ENCODE measurements around the gene WDR5B. TPM values are rescaled to one million over a fixed set of nuclear protein-coding genes. Genes with fewer than 3 reads are reported as not detected.

Gene WDR5B
- total RNA-seq, result 1 to 10 TPM; 1.4 to 3.0 (median 2.1) TPM

DNA sequence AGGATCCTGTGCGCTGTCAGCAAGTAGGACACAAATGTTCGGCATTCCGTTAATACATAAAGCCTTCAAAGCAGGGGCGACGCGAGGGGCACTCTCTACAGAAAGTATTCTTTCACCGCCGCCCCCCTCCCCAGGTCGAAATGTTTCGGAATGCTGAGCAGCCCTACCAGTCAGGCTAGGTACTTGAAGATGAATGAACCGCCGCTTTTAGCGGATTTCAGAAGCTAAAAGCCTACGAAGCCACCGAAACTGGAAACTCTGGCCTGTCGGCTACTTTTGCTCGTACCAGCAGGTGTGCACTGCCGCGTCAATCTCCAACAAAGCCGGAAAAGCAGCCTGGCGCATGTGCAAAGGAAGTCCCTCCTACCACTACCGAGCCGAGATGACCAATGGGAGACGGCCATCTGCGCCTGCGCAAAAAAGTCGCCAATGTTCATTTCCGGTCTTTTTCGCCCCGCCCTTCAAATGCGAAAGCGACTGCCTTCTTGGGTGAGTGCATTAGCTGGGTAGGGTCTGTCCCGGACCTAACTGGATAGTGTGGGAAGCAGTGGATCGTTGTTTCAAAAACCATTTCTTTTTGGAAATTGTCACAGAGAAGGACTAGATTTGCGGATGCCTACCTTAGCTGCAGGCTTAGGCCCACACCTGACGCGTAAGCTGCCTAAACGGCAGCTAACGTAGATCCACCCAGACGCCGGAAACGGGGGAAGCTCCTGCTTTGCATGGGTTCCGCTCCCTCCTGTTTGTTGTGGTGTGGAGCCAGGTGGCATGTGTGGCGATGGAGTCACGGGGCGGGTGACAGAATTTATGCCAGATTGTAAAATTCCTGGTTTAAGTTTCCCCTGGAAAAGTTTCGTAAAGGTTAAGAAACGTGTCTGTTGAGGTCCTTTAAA is at the start of gene WDR5B:
TSS of gene WDR5B (minus strand) at position 301 of the 893 bp plus-strand sequence. CDS start 534 bp downstream, outside the sequence.
- intact Hi-C loops (cut with DNase I; ENCODE audit: low total_unique reads), result loop anchor here (1.0 kb wide), 3 partner anchors 32 to 377 kb away; partner anchors contain the start of genes FAM162A, HSPBAP1 and KPNA1
- Histone ChIP-seq H3K27ac (peak within 1 kb of the TSS; percentile 88 to 98 (median 91)), H3K9me3 (no peaks in the 10 kb centered on the region), H3K4me1 (peaks cover 35 to 43% of the 10 kb centered on the region in 2 donors), H3K27me3 (no peaks in the 10 kb centered on the region), H3K4me3 (peak within 1 kb of the TSS; percentile 76 to 97 (median 77)), H3K36me3 (peaks cover 0 to under 1% of the 10 kb centered on the region in 2 donors)
- TF ChIP-seq, protein P1, sequence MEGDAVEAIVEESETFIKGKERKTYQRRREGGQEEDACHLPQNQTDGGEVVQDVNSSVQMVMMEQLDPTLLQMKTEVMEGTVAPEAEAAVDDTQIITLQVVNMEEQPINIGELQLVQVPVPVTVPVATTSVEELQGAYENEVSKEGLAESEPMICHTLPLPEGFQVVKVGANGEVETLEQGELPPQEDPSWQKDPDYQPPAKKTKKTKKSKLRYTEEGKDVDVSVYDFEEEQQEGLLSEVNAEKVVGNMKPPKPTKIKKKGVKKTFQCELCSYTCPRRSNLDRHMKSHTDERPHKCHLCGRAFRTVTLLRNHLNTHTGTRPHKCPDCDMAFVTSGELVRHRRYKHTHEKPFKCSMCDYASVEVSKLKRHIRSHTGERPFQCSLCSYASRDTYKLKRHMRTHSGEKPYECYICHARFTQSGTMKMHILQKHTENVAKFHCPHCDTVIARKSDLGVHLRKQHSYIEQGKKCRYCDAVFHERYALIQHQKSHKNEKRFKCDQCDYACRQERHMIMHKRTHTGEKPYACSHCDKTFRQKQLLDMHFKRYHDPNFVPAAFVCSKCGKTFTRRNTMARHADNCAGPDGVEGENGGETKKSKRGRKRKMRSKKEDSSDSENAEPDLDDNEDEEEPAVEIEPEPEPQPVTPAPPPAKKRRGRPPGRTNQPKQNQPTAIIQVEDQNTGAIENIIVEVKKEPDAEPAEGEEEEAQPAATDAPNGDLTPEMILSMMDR (IDR thresholded peaks at IDR 0.05 in 4 of 5, conservative IDR thresholded peaks at IDR 0.05 in 1 of 5), result peak in 1 of 5 experiments; percentile 15
- peak; percentile 90 to 93 for TF ChIP-seq POLR2A (IDR thresholded peaks at IDR 0.05)
- DNase-seq (peak; percentile 97 to 98), ATAC-seq (peak; percentile 90)
- in situ Hi-C loops (cut with MboI; ENCODE audit: low sequenced_read_pairs in 4 of 4), result loop anchor here in 2 of 4 donors (10.0 kb wide), 2 partner anchors 89 to 99 kb away; partner anchors contain the start of gene KPNA1 (in 1 of the 2)

- no peak for ATAC-seq
- intact Hi-C loops (cut with DNase I; ENCODE audit: low total_unique reads), result loop anchor here (5.0 kb wide), 1 partner anchor 42 kb away; no protein-coding TSS in a partner anchor
- H3K36me3 ChIP-seq, result peaks cover 0 to 53% of the 10 kb centered on the region in 2 donors
These were observed 48.8 kb upstream of the WDR5B start for GRCh38 chr3:122464659-122465058.

DNA sequence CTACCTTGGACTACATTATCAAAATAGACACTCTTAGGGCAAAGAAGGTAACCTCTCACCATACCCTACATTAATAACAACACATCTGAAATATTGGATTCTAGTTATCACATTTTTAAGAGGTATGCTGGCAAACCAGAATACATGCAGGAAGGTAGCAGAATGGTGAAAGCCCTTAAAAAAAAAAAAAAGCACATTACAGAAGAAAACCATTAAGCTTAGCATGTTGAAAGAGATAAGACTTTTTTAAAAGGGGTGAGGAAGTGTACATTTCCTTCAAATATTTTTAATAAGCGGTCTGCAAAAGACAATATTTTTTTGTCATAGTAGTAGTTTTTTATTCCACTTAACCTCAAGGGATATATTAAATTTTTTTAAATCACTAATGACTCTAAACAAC is 46.5 kb upstream of the WDR5B start:
- intact Hi-C loops (cut with DNase I; ENCODE audit: low total_unique reads) (no loop called here), in situ Hi-C loops (cut with MboI; ENCODE audit: low sequenced_read_pairs in 4 of 4) (no loop called here)
- no peak for ATAC-seq
- H3K9me3 ChIP-seq, result no peaks in the 10 kb centered on the region
- no peak overlapping the region for H3K27ac ChIP-seq
- TF ChIP-seq, protein P1 (IDR thresholded peaks at IDR 0.05 in 4 of 5, conservative IDR thresholded peaks at IDR 0.05 in 1 of 5), result no peak
- TF ChIP-seq POLR2A (IDR thresholded peaks at IDR 0.05), result no peak
- no peaks in the 10 kb centered on the region for H3K27me3 ChIP-seq
- H3K4me3 ChIP-seq, result no peak overlapping the region
- no peak for DNase-seq
- H3K4me1 ChIP-seq, result peaks cover 0 to 3% of the 10 kb centered on the region in 2 donors
- peaks cover 0 to 75% of the 10 kb centered on the region in 2 donors for H3K36me3 ChIP-seq

More at GRCh38 chr3:122464659-122465058, 48.8 kb upstream of the WDR5B start:
- no peak overlapping the region for H3K27ac ChIP-seq
- in situ Hi-C loops (cut with MboI; ENCODE audit: low sequenced_read_pairs in 4 of 4), result no loop called here
- no peak overlapping the region for H3K4me3 ChIP-seq
- H3K9me3 ChIP-seq, result no peaks in the 10 kb centered on the region
- H3K4me1 ChIP-seq, result peaks cover 10 to 14% of the 10 kb centered on the region in 2 donors
- no peak for DNase-seq
- TF ChIP-seq POLR2A (IDR thresholded peaks at IDR 0.05), result no peak
- TF ChIP-seq, protein P1 (IDR thresholded peaks at IDR 0.05 in 4 of 5, conservative IDR thresholded peaks at IDR 0.05 in 1 of 5), result no peak
- no peaks in the 10 kb centered on the region for H3K27me3 ChIP-seq

DNA sequence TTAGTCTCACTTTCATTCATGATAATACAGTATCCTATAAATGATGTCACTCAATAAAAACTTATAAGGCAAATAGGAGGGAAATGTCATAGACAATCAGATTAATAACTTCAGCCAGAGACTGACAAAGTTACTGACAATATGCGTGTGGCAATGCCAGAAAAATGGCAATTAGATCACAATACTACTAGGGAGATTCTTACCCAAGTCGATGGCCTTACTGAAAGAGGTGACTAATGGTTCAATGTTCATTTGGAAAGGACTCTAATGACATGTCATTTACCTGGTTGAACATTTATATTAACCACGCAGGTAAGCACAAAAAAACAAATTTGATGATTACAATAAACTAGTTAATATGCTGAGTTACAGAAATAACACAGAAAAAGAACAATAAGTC is 45.9 kb upstream of the WDR5B start:
- H3K27me3 ChIP-seq, result no peaks in the 10 kb centered on the region
- DNase-seq (no peak), ATAC-seq (no peak)
- TF ChIP-seq, protein P1 (IDR thresholded peaks at IDR 0.05 in 4 of 5, conservative IDR thresholded peaks at IDR 0.05 in 1 of 5), result no peak
- TF ChIP-seq POLR2A (IDR thresholded peaks at IDR 0.05), result no peak
- H3K27ac ChIP-seq, result no peak overlapping the region
- H3K4me3 ChIP-seq, result no peak overlapping the region
- H3K9me3 ChIP-seq, result no peaks in the 10 kb centered on the region
- no peaks in the 10 kb centered on the region for H3K4me1 ChIP-seq
- in situ Hi-C loops (cut with MboI; ENCODE audit: low sequenced_read_pairs in 4 of 4) (no loop called here), intact Hi-C loops (cut with DNase I; ENCODE audit: low total_unique reads) (no loop called here)
- H3K36me3 ChIP-seq, result peaks cover 0 to 77% of the 10 kb centered on the region in 2 donors

Measured in gastrocnemius medialis (tissue), 4 donors.